Mesenteric fat pad (tissue), 1 donor: Measurements from ENCODE around the gene CYB5D1. TPM values are rescaled to one million over a fixed set of nuclear protein-coding genes. Genes with fewer than 3 reads are reported as not detected.

Experiments used
- DNase-seq: peaks from one replicate; pipeline ENCODE4 v3.0.0-alpha.2; 2020; ENCODE audit warnings: low spot score
- total RNA-seq: library from RNA; stranded (reverse); fragmentation: NEBNext Ultra II Directional; extraction: Animal tissue kit (Norgen Biotek cat#: 25700); gene quantifications from one replicate; pipeline ENCODE4 v1.2.1, GENCODE V29; 2021
- donor health status: DM: yes; HTN: yes; CAD: no.

Gene CYB5D1
- total RNA-seq, 1 donor from 2014 or later, result 16.7 TPM

GRCh38 chr17:7844292-7845154, 13.3 kb upstream of the CYB5D1 start:
- peak; percentile 97 for DNase-seq

GRCh38 chr17:7845359-7846062, 12.3 kb upstream of the CYB5D1 start:
- DNase-seq, result no peak

GRCh38 chr17:7846063-7846735, 11.6 kb upstream of the CYB5D1 start:
- no peak for DNase-seq

- no peak for DNase-seq
Measured at GRCh38 chr17:7846765-7847661, 10.8 kb upstream of the CYB5D1 start.

- no peak for DNase-seq
Measured at GRCh38 chr17:7848131-7848579, 9.6 kb upstream of the CYB5D1 start.

GRCh38 chr17:7848739-7849129, 9.1 kb upstream of the CYB5D1 start:
- no peak for DNase-seq

GRCh38 chr17:7849130-7849750, 8.6 kb upstream of the CYB5D1 start:
- DNase-seq, result no peak

GRCh38 chr17:7849751-7850504, 7.9 kb upstream of the CYB5D1 start:
- DNase-seq, result no peak

- no peak for DNase-seq
Measured at GRCh38 chr17:7850701-7851437, 6.9 kb upstream of the CYB5D1 start.

- peak; percentile 97 for DNase-seq
Measured at GRCh38 chr17:7851438-7852261, 6.2 kb upstream of the CYB5D1 start.

GRCh38 chr17:7852262-7852670, 5.5 kb upstream of the CYB5D1 start:
- no peak for DNase-seq

GRCh38 chr17:7852919-7853690, 4.7 kb upstream of the CYB5D1 start:
- DNase-seq, result no peak

GRCh38 chr17:7853691-7854038, 4.1 kb upstream of the CYB5D1 start:
- DNase-seq, result no peak

GRCh38 chr17:7854078-7854777, 3.6 kb upstream of the CYB5D1 start:
- DNase-seq, result no peak

- peak; percentile 88 for DNase-seq
Measured at GRCh38 chr17:7854851-7855659, 2.7 kb upstream of the CYB5D1 start, which contains the start of gene TMEM88. TSS of gene TMEM88 (plus strand) at chr17:7855066. CDS start at chr17:7855075, 9 bp downstream.

GRCh38 chr17:7855660-7856010, 2.2 kb upstream of the CYB5D1 start:
- DNase-seq, result peak; percentile 89
